GM18511 (cell line): ENCODE results near the gene FNBP1.
"Not testable (repeated sequence)": the region's sequence is repeated elsewhere in the genome, so short reads cannot be mapped to it uniquely, and the experiment has no call there.

Source experiments
- ATAC-seq: cut with Tn5 transposase; IDR thresholded peaks from one replicate; pipeline ENCODE4 v1.9.1; 2021; ENCODE audit warnings: mild to moderate bottlenecking, moderate library complexity; ENCODE audit not compliant: unreplicated experiment

The FNBP1 gene

DNA sequence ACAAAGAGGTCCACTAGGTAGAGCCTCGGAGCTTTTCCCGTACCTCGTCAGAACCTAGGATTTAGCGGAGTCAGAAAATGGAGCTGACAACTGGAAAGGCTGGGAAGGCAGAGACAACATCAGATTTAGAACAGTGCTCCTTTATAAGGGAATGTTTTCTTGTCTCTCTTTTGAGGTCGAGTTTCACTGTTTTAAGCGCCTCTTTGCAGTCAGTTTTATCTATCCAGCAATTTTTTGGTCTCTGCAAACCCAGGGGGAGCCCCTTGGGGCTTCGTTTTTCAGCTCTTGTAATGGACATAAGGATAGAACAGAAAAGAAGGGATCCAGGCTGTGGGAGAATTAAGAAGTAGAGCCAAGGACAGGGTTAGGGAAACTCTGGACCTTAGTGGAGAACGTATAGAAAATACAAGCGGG is 80.5 kb downstream of the FNBP1 start:
- ATAC-seq, result no peak

DNA sequence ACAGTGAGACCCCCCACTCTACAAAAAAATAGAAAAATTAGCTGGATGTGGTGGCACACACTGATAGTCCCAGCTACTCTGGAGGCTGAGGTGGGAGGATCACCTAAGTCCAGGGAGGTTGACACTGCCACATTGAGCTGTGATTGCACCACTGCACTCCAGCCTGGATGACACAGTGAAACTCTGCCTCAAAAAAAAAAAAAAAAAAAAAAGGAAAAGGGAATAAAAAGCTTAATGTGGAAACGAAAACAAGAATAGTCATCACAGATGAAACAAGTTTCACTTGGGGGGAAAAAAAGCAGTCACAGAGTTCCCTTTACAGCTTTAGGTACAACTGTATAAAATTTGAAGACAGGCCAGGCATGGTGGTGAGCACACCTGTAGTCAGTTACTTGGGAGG is 84.2 kb downstream of the FNBP1 start:
- no peak for ATAC-seq

DNA sequence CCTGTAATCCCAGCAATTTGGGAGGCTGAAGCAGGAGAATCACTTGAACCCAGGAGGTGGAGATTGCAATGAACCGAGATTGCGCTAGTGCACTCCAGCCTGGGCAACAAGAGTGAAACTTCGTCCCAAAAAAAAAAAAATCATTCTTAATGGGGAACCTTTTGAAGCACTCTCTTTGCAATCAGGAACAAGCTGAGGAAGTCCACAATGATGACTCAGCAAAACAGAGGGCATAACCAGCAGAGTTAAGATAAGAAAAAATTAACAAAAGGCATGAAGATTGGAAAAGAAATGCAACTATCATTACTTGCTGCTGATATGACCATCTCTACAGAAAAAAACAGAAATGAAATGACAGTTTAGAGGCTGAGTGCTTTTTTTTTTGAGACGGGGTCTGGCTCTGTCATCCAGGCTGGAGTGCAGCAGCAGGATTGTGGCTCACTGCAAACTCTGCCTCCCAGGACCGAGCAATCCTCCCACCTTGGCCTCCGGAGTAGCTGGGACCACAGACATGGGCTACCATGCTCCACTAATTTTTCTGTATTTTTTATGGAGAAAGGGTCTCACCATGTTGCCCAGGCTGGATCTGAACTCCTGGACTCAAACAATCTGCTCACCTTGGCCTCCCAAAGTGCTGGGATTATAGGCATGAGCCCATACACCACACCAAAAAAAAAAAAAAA is 88.0 kb downstream of the FNBP1 start:
- ATAC-seq, result no peak

DNA sequence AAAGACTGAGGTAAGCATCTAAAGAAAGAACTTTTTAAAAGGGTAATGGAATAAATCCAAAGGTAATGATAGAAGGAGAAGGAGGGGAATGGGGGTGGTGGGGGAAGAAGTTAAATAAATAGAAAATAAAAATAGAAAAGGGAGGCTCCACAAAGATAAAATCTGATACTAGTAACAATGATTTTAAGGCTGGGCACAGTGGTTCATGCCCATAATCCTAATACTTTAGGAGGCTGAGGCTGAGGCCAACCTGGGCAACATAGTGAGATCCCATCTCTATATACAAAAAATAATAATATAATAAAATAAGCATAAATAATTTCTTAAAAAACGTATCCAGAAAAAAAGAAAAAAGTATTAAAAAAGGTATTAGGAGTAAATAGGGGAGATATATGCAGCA is 89.3 kb downstream of the FNBP1 start:
- no peak for ATAC-seq

DNA sequence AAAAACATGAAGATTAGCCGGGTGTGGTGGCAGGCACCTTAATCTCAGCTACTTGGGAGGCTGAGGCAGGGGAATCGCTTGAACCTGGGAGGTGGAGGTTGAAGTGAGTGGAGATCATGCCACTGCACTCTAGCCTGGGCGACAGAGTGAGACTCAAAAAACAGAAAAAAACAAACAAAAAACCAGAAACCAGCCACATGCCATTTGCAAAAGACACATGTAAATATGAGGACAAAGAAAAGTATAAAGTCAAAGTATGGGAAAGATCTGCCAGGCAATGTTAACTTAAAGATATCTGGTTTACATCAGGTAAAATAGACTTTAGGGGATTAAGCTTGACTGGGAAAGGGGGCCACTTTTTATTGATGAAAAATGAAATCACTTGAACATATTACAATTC is 90.7 kb downstream of the FNBP1 start:
- ATAC-seq, result no peak

DNA sequence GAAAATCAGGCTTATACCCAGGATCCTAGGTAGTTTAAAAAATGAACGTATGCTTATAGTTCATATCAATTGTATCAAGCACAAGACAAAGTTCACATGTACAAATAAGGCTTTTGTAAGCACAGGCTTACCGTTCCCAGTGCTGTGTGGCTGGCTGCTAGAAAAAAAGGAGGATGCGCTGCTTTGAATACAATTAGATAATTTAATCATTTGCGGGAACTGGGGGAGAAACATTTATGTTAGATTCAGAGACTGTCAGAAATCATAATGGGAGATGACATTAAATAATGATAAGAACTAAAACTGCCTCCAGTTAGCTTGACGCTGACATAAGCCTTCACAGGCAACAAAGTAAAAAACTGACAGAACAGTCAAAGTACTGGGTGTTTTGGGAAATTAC is 93.2 kb downstream of the FNBP1 start:
- ATAC-seq, result no peak

DNA sequence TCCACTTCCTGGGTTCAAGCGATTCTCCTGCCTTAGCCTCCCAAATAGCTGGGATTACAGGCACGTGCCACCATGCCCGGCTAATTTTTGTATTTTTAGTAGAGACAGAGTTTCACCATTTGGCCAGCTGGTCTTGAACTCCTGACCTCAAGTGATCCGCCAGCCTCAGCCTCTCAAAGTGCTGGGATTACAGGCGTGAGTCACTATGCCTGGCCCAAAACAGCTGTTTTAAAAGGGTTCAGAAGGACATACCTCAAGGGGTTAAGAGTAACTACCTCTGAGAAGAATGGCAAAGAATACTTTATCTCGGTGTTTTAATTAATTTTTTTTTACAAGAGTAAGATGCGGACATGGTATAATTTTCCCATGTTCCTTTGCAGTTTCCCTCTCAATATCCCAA is 94.4 kb downstream of the FNBP1 start:
- not testable (repeated sequence) for ATAC-seq

DNA sequence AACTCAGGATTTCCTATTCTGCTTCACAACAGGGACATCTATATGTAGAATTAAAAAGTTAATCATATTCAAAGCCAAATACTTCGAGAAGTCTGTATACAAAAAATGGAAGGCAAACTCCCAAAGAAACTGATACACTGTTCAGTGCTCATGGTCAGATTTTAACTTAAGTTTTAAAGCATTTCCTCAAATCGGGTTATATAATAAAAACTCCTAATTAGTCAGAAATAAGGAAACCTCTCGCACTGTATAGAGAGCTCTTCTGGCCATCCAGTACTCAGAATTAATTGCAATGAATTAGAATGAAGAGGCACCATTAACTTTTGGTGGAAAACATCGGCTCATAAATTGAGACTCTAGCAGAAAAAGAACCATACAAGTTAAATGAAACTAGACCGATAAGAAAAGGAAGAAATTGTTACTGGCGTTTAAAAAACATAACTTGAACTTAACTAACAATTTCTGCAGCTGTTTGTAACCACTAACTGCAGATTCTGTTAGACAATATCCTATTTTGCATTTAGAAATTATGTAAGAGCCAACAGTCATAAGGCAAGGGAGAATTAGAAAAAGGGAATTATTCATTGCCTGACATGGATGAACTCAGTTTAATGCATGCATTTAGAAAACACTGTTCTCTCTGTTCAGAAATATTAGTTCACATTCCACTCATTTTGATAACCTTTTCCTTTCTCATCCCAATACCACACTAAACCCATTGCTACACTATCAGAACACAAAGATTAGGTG is 96.6 kb downstream of the FNBP1 start:
- ATAC-seq, result no peak

DNA sequence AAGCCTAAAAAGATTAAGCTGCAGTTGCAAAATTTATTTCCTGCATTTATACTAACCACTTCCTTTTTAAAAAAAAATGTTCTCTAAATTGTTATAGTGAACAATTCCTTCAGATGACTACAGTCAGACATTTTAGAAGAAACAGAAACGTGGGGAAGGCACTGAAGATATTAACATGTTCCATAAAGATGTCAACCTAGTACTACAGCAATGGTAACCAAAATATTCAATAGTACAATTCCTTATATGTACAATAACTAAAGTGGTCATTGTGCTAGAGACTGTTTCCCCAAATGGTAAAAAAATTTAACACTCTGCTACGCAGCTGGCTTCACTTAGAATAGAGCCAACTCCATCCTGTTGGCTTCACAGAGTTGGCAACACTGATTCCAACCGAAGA is 97.7 kb downstream of the FNBP1 start:
- no peak for ATAC-seq

DNA sequence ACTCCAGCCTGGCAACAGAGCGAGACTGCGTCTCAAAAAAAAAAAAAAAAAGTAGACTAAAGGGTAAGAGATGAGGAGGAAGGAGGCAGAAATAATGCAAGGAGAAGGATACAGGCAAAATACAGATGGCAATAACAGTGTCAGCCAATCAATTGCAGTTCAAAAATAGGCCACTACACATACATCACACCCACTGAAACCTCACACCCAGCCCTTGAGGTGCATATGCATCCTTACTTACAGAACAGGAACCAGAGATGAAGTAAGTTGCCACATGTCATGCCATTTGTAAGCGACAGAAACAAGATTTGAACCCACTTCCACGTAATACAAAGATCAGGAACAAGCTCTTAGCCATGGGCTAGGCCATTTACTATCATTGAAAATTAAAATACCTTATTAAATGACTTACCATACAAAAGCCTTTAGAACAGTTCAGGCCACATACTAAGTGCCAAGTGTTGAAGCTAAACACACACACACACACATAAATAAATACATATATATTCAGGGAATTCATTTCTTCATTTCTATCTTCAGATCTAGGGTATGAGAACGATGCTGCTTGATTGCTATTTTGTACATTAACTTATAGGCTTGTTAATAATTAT is 98.4 kb downstream of the FNBP1 start:
- ATAC-seq, result no peak

DNA sequence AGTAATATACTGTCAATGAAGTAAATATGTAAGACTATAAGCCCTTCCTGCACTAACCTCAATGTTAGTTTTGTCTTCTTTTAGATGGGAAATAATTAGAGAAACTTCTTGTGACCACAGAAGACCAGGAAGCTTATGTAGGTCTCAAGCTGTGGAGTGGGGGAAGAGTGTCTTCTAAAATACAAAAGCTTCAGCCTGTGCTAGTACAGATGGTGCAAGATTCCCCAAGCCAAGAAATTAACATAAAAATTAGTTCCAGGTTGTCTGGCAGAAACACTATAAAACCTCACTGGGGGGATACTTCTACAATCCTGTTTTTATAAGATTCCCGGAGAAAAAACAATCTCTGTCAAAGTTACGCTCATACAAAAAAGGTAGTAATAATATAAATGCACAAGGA is 103.6 kb downstream of the FNBP1 start:
- ATAC-seq, result no peak

DNA sequence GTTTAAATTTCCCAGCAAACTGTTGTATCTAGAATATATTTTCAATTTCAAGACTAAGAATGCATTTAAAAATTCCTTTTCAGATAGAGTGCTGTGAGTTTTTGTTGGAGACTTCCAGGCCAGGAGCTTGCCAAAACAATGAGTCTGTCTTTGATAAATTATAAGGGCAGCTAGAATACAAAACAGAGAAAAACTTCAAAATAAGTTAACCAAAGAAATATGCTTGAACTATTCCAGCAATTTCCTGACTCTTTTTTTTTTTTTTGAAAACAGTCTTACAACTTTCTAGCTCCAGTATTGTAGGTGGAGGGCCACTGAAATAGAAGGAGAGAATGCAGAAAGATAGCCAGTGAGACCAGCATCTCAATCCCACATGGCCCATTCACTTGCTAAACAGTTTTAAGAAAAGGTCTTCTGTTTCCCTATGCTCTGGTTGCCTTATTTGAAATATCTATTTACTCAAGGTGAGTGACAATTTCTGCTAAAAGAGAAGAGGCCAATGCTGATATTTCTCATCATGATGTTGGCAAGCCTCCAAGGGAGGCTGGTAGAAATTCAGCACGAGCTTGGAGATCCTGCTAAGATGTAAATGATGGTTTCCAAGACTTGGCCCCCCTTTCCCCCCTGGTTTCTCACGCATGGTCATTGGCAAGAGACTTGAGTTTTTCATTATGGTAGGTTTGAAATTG is 104.6 kb downstream of the FNBP1 start:
- ATAC-seq, result no peak

DNA sequence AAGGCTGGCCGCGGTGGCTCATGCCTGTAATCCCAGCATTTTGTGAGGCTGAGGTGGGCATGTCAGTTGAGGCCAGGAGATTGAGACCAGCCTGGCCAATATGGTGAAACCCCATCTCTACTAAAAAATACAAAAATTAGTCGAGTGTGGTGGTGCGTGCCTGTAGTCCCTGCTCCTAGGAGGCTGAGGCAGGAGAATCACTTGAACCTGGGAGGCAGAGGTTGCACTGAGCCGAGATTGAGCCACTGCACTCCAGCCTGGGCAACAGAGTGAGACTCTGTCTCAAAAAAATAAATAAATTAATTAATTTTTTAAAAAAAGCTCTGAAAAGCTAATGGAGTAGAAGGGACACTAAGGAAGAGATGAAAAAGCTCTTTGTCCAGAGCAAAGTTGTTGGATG is 105.1 kb downstream of the FNBP1 start:
- ATAC-seq, result not testable (repeated sequence)

DNA sequence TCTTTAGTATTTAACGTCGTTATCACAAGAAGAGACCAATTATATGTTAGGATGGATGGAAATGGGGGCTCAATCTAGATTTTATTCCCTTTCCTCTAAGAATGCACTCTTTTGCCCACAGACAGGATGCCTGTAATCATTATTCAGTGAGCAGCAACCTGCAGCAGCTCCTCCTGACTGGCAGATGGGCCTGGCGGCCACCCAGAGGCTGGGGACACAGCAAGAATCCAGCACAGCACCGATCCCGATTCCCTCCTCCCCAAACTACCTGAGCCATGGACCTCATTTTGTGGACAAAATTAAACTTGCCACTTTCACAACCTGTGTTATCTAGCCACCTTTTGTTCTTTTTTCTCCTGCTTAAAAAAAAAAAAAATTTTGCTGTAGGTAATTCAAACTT is 106.8 kb downstream of the FNBP1 start:
- no peak for ATAC-seq

DNA sequence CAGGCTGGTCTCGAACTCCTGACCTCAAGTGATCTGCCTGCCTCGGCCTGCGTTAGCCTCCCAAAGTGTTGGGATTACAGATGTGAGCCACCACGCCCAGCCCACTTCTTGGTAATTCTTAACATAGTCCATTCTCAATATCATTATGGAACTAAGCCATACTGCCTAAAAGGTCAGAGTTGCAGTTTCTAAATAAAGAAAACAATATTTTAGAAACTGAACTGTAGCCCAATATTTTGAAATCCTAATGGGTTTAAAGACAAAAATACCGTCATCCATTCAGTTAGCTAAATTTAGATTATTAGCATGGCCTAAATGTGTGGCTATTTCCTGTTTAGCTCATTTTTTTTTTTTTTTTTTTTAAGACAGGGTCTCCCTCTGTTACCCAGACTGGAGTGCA is 108.2 kb downstream of the FNBP1 start:
- no peak for ATAC-seq

DNA sequence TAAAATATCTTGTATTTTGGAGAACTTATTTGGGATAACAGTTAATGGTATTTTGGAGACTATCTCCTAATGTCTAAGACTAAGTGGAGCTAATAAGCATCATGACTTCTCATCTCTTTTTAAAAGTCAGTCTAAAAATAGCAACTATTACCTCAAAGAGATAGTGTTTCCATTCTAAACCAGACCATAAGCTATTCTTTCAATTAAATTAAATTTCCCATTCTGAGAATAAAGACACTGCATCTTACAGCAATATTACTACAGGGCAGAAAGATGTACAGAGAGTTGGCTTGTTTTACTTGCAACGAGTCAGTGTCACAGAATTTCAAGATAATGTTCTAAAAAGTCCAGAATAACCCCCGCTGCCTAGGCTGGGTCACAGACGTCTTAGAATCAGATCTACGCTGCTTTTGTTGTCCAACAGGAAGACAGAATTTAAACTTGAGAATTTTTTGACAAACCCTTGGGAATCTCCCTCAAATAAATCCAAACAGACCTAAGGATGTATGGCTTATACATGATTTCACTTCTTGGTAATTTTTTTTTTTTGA is 108.9 kb downstream of the FNBP1 start:
- ATAC-seq, result no peak

DNA sequence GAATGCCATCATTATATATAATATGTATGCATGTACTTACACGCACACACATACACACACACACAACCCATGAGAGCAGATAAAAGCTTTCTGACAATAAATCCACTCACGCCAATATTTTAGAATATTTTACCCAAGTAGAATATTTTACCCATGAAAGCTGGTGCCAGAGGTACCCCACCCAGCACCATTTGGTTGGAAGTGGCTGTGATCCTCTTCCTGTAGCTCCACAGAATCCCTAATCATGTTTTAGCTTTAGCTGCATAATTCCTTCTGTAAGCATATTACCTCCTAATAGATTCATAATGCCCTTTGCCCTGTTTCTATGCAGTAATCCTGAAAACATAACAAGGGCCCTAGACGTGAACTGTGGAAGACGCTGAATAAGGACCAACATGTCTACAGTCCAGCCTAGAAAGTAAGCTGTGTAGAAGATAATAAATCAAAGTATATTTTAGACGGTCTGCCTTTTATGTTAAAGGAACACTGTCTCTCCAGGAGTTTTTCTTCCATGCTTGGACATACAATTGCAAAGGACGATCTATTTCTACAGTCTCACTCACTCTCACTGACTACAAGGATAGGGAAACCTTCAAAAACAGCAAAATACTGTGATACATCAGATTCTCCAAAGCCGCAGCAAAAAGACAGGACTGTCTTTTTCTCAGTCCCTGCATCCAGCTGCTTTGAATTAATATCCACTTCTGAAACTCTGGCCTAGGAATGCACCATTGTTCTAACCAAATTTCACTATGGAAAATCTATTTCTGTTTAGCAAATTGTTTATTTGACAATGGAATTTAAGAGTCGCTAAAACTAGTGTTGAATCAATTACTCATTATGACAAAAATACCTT is 109.6 kb downstream of the FNBP1 start:
- no peak for ATAC-seq

DNA sequence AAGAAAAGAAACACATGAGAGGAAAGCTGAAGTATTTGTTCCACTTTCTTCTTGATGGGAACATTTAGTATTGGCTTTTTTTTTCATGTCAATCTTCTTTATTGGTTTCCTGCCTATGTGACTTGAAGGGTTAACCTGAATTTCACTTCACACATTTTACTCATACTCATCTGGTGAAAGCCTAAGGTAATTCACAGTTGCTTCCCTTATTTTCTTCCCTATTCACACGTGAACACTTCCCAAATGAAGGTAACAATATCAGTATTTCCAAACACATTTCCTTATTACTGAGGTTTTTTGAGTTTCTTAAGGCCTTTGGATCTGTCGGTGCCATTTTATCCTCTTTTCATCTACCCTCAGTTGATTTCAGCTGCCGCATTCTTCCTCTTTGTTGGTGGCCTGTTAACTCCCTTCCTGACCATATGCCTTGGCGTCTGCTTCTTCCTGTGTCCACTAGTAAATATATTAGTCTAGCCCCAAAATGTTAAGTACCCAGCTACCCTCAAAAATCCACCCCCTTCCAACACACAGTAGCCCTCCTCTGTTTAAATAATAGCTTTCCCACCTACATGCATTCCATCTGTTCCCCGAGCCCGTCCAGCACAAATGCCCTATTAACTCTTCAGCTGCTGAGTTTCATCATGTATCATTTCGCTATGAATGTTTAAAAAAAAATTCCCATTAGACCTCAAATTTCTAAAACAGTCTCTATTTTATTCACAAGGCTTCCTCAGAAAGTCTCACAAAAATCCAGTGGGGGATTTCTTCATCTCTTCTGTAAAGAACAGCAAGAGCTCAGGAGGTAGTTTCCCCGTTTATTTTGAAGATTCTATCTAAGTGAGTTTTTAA is 110.5 kb downstream of the FNBP1 start:
- no peak for ATAC-seq

DNA sequence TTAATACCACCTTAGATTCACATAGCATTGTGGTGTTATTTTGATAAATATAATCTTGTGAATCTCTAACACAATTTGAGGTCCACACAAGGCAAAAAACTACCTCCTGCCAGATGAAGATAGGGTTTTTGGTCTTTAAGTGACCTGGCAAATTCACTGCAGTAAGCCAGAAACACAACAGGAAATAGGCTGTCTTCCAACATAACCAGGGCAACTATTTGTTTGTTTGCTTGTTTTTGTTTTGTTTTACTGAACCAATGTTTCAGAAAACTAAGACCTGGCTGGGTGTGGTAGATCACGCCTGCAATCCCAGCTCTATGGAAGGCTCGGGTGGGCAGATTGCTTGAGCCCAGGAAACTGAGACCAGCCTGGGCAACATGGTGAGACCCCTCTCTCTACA is 112.2 kb downstream of the FNBP1 start:
- no peak for ATAC-seq
